Endothelial cell of umbilical vein (primary cell): ENCODE measurements around the gene ZMIZ2. TPM values are rescaled to one million over a fixed set of nuclear protein-coding genes. Genes with fewer than 3 reads are reported as not detected.

Experiments used
- BruUV-seq: library from RNA; stranded (reverse); fragments of 400-500 nt; replicated peaks from 2 replicates; lab custom pipeline; 2021; lab: Mats Ljungman, UMichigan
- CTCF ChIA-PET: fragments of 300-600, 350-600 bp; sonication (Branson Sonifier 250); formaldehyde crosslinking; loops from one replicate; lab custom pipeline; 2021; ENCODE audit warnings: antibody characterized with exemption, inconsistent platforms; lab: Charles Lee
- POLR2A ChIA-PET: fragments of 300-600, 350-600 bp; sonication (Branson Sonifier 250); formaldehyde crosslinking; loops from one replicate; lab custom pipeline; 2021; ENCODE audit warnings: antibody characterized with exemption, inconsistent platforms; lab: Charles Lee
- DNase-seq: peaks from one replicate; pipeline ENCODE4 v3.0.0-alpha.2; 2011; ENCODE audit warnings: low read depth, low spot score
- FAIRE-seq: peaks from 2 replicates; lab custom pipeline; 2011; peaks lifted over from hg19 to GRCh38; lab: Jason Lieb, UNC
- H2AFZ ChIP-seq: 2 replicates; pipeline ENCODE4 v1.6.0; 2012; ENCODE audit warnings: low read depth, low read length, control low read depth, inconsistent platforms
- H3K27ac ChIP-seq: 2 replicates; pipeline ENCODE4 v1.5.1; 2011; ENCODE audit warnings: low read depth, mild to moderate bottlenecking, control low read depth, low read length, moderate library complexity; ENCODE audit not compliant: insufficient read depth
- H3K27me3 ChIP-seq, 2 experiments: 2 replicates each; pipeline versions ENCODE4 v1.6.0 to v1.6.1; 2011; ENCODE audit warnings: low read length in 2 of 2, mixed read lengths in 1 of 2; ENCODE audit not compliant: control insufficient read depth in 2 of 2, insufficient read depth in 2 of 2
- H3K36me3 ChIP-seq, 2 experiments: 2 replicates in 1 of 2; 3 replicates in 1 of 2; pipeline ENCODE4 v1.5.1; 2011; ENCODE audit warnings: low read length in 2 of 2, mild to moderate bottlenecking in 1 of 2, moderate library complexity in 1 of 2; ENCODE audit not compliant: control insufficient read depth in 2 of 2, insufficient read depth in 2 of 2; ENCODE audit errors: extremely low read depth in 1 of 2
- H3K4me1 ChIP-seq: 3 replicates; pipeline ENCODE4 v1.5.1; 2011; ENCODE audit warnings: mild to moderate bottlenecking, low read length; ENCODE audit not compliant: control insufficient read depth, insufficient read depth; ENCODE audit errors: extremely low read depth
- H3K4me2 ChIP-seq: 2 replicates; pipeline ENCODE4 v1.6.1; 2011; ENCODE audit warnings: low read length, control low read depth, mixed read lengths; ENCODE audit not compliant: insufficient read depth
- H3K4me3 ChIP-seq, 3 experiments: fragments of 200-600 bp in 1 of 3; sonication (generic), shearing (Covaris generic) in 1 of 3; replicated peaks in 1 of 3; 2 replicates each; pipeline ENCODE4 v1.5.1; 2011 to 2016; ENCODE audit warnings: control low read depth in 3 of 3, low read length in 3 of 3, mild to moderate bottlenecking in 2 of 3, inconsistent platforms in 1 of 3, low read depth in 1 of 3, moderate library complexity in 1 of 3; ENCODE audit not compliant: insufficient read depth in 1 of 3
- H3K79me2 ChIP-seq: 2 replicates; pipeline ENCODE4 v1.6.0; 2012; ENCODE audit warnings: low read length, inconsistent platforms; ENCODE audit not compliant: control insufficient read depth, insufficient read depth
- H3K9ac ChIP-seq: replicated peaks from 2 replicates; pipeline ENCODE3; 2011; ENCODE audit warnings: low read length, control low read depth; ENCODE audit not compliant: insufficient read depth; ENCODE audit errors: extremely low read depth
- H3K9me1 ChIP-seq: replicated peaks from 3 replicates; pipeline ENCODE4 v1.6.0; 2011; ENCODE audit warnings: mild to moderate bottlenecking, low read length; ENCODE audit not compliant: control insufficient read depth, insufficient read depth; ENCODE audit errors: extremely low read depth
- H3K9me3 ChIP-seq: replicated peaks from 2 replicates; pipeline ENCODE4 v1.5.1; 2012; ENCODE audit warnings: low read length, inconsistent platforms; ENCODE audit not compliant: control insufficient read depth, insufficient read depth
- H4K20me1 ChIP-seq: replicated peaks from 2 replicates; pipeline ENCODE3; 2011; ENCODE audit warnings: mild to moderate bottlenecking, low read length; ENCODE audit not compliant: control insufficient read depth, insufficient read depth; ENCODE audit errors: extremely low read depth
- EZH2 ChIP-seq: IDR thresholded peaks from 2 replicates; pipeline ENCODE4 v1.6.1; 2012; ENCODE audit warnings: borderline replicate concordance, low read depth, mild to moderate bottlenecking, moderate library complexity, low read length, inconsistent platforms; ENCODE audit not compliant: severe bottlenecking
- FOS ChIP-seq: IDR thresholded peaks from 2 replicates; pipeline ENCODE4 v1.6.1; 2011; ENCODE audit warnings: mild to moderate bottlenecking, low read length, moderate library complexity, borderline replicate concordance; ENCODE audit not compliant: insufficient read depth
- GATA2 ChIP-seq: IDR thresholded peaks from 2 replicates; pipeline ENCODE4 v1.7.0; 2011; ENCODE audit warnings: low read depth, mild to moderate bottlenecking, moderate library complexity, mixed read lengths, low read length; ENCODE audit not compliant: insufficient read length, insufficient read depth
- JUN ChIP-seq: IDR thresholded peaks from 2 replicates; pipeline ENCODE4 v1.6.1; 2011; ENCODE audit warnings: borderline replicate concordance, low read depth; ENCODE audit not compliant: insufficient read length, insufficient read depth
- MYC ChIP-seq: IDR thresholded peaks from one replicate; pipeline ENCODE4 v1.6.1; 2011; ENCODE audit warnings: mild to moderate bottlenecking, low read depth, low read length
- POLR2A ChIP-seq: IDR thresholded peaks from 2 replicates; pipeline ENCODE4 v1.6.1; 2012; ENCODE audit warnings: low read depth, mild to moderate bottlenecking, control low read depth, low read length
- POLR2AphosphoS5 ChIP-seq: IDR thresholded peaks from 2 replicates; pipeline ENCODE4 v1.6.1; 2012; ENCODE audit warnings: low read depth, mild to moderate bottlenecking, control low read depth, low read length, moderate library complexity; ENCODE audit not compliant: insufficient read depth
- dilution Hi-C: fragments of 300-500 bp; cut with MboI; formaldehyde crosslinking; loops from one replicate; pipeline ENCODE4 v1.15.0; 2019; ENCODE audit warnings: low sequenced_read_pairs; ENCODE audit not compliant: extremely low pct_ligation_motif_present
- intact Hi-C: fragments of 100-400 bp; cut with micrococcal nuclease; formaldehyde crosslinking; loops from one replicate; pipeline ENCODE4 v1.10.0; 2022
- polyA plus RNA-seq, 4 experiments: library from polyadenylated mRNA; depleted of rRNA in 3 of 4; stranded (reverse) in 3 of 4; unstranded in 1 of 4; fragments of >200 nt; gene quantifications; 2 replicates each; pipeline versions ENCODE4 v1.2.1 to v1.2.3, GENCODE V29; 2011 to 2012; ENCODE audit warnings: missing spikeins in 1 of 4
- total RNA-seq: library from RNA; stranded (reverse); gene quantifications from 2 replicates; pipeline ENCODE4 v1.2.3, GENCODE V29; 2021
- TF ChIP-seq, protein P1 (sequence below), 2 donors: IDR thresholded peaks; 1 replicate in 1 of 2; 2 replicates in 1 of 2; pipeline ENCODE4 v1.5.1; 2011; ENCODE audit warnings: low read length in 2 of 2, mild to moderate bottlenecking in 2 of 2, moderate library complexity in 2 of 2, control low read depth in 1 of 2, inconsistent platforms in 1 of 2, low read depth in 1 of 2; ENCODE audit not compliant: insufficient read depth in 1 of 2; ENCODE audit errors: extremely low read depth in 1 of 2
- TF ChIP-seq, protein P2 (sequence below): IDR thresholded peaks from 2 replicates; pipeline ENCODE4 v1.6.1; 2011; ENCODE audit not compliant: insufficient read depth, insufficient read length

ZMIZ2 gene
- total and polyA plus RNA-seq, 2 donors (not counting 3 experiments of a cell fraction or from before 2014, with no cell fraction given), result 30.6 to 87.5 TPM

DNA sequence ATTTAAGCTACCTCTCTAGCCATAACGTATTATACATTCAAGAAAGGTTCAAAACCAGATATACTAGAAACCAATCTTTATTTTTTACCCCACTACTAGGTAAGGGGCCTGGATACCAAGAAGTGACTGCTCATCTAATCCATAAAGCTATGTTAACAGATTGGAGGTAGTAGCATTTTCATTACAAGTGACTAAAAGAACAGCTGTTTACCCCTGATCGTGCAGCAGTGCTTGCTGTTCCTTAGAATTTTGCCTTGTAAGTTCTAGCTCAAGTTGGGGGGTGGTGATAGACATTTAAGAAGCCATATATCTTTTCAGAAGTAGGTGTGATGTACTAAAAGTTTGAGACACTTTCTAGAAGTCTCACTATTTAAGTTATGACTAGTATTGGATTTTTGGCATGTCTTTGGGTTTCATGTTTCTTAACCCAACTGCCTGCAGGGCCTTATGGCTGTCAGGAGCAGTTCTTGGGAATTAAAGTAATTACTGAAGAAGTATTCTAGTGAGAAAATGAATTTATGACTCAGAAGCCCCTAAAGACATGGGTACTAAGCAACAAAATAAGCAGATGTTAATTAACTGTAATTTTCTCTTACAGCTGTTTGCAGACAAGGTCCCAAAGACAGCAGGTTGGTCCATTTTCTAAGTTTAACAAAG, 50.1 kb downstream of the ZMIZ2 start:
- H3K4me2 ChIP-seq, result peak overlapping the region; percentile 91
- no peak for DNase-seq
- H3K27me3 ChIP-seq, result no peaks in the 10 kb centered on the region
- H3K9me1 ChIP-seq, result no peaks in the 10 kb centered on the region
- ChIA-PET CTCF (interaction anchor here (1.0 to 2.4 kb wide), 5 partner anchors 9 to 211 kb away, joined by 3 to 14 read pairs (median 4); partner anchors contain the start of gene H2AZ2), POLR2A (interaction anchor here (0.9 to 1.5 kb wide), 2 partner anchors 49 to 51 kb away, joined by 3 to 10 read pairs; partner anchors contain the start of gene H2AZ2)
- FAIRE-seq, result peak; percentile 35
- H3K9me3 ChIP-seq, result no peaks in the 10 kb centered on the region
- no peak overlapping the region for H2AFZ ChIP-seq
- H3K4me3 ChIP-seq, result peak overlapping the region; percentile 10 to 93 (median 91)
- dilution Hi-C loops (no loop called here), intact Hi-C loops (loop anchor here (1.0 kb wide), 1 partner anchor 124 kb away; no protein-coding TSS in a partner anchor)
- H3K9ac ChIP-seq, result peak overlapping the region; percentile 100
- no peak for TF ChIP-seq GATA2
- TF ChIP-seq, protein P1, sequence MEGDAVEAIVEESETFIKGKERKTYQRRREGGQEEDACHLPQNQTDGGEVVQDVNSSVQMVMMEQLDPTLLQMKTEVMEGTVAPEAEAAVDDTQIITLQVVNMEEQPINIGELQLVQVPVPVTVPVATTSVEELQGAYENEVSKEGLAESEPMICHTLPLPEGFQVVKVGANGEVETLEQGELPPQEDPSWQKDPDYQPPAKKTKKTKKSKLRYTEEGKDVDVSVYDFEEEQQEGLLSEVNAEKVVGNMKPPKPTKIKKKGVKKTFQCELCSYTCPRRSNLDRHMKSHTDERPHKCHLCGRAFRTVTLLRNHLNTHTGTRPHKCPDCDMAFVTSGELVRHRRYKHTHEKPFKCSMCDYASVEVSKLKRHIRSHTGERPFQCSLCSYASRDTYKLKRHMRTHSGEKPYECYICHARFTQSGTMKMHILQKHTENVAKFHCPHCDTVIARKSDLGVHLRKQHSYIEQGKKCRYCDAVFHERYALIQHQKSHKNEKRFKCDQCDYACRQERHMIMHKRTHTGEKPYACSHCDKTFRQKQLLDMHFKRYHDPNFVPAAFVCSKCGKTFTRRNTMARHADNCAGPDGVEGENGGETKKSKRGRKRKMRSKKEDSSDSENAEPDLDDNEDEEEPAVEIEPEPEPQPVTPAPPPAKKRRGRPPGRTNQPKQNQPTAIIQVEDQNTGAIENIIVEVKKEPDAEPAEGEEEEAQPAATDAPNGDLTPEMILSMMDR (IDR thresholded peaks at IDR 0.05; ENCODE audit: extremely low read depth in 1 of 2, insufficient read depth in 1 of 2, low read depth in 1 of 2, low read length in 2 of 2), result no peak
- TF ChIP-seq, protein P2, sequence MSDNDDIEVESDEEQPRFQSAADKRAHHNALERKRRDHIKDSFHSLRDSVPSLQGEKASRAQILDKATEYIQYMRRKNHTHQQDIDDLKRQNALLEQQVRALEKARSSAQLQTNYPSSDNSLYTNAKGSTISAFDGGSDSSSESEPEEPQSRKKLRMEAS, result no peak
- peak; percentile 41 for TF ChIP-seq POLR2A
- TF ChIP-seq FOS, result no peak
- TF ChIP-seq POLR2AphosphoS5, result peak; percentile 26
- no peak for TF ChIP-seq EZH2
- TF ChIP-seq JUN, result no peak
- TF ChIP-seq MYC, result no peak
- H3K79me2 ChIP-seq, result peaks cover 50% of the 10 kb centered on the region
- H3K27ac ChIP-seq, result peak overlapping the region; percentile 5
- BruUV-seq, result no TSS peak
- peaks cover 10% of the 10 kb centered on the region for H3K4me1 ChIP-seq
- peaks cover 10% of the 10 kb centered on the region for H4K20me1 ChIP-seq
- peaks cover 23 to 31% of the 10 kb centered on the region in 2 experiments for H3K36me3 ChIP-seq
